ENCODE measurements around the gene ZC3H13. TPM values are rescaled to one million over a fixed set of nuclear protein-coding genes. Genes with fewer than 3 reads are reported as not detected.

The ZC3H13 gene
- total and polyA plus RNA-seq, 2 of the 4 experiments (the other 2 are of a cell fraction): 7.7 to 10.8 TPM

DNA sequence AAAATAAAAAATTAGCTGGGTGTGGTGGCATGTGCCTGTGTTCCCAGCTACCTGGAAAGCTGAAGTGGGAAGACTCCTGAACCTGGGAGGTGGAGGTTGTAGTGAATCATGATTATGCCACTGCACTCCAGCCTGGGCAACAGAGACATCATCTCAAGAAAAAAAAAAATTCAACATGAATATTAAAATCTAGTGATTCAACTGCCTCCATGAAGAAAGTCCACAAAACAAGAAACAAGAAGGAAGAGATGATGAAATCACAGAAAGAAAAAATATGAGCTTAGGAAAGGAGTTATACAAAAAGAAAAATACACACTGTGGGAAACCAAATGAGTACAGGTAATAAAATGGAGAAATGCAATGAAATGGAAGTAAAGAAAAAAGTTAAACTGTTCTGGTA, 101.4 kb downstream of the ZC3H13 start:
- Histone ChIP-seq H4K20me1 (ENCODE audit: insufficient read depth, low read length) (no peaks in the 10 kb centered on the region), H3K36me3 (ENCODE audit: control insufficient read depth, insufficient read depth, low read length) (0 out of 2 replicates have a peak, but pooled peaks cover 1% of the 10 kb centered on the region), H3K9me1 (ENCODE audit: insufficient read depth, low read length) (no peaks in the 10 kb centered on the region), H3K4me2 (ENCODE audit: low read depth, low read length) (no peak overlapping the region), H3K4me3 (ENCODE audit: insufficient read depth, low read depth, low read length) (no peak overlapping the region), H3K14ac (replicated peaks; ENCODE audit: low read depth, low read length) (no peak overlapping the region), H3K56ac (ENCODE audit: extremely low read depth, insufficient read depth, low read length) (no peak overlapping the region), H3K27ac (ENCODE audit: insufficient read depth, low read length) (no peak overlapping the region), H3K4me1 (ENCODE audit: control insufficient read depth, insufficient read depth, low read length) (no peaks in the 10 kb centered on the region), H3K4ac (ENCODE audit: low read depth, low read length) (no peak overlapping the region), H3K9ac (ENCODE audit: low read depth, low read length) (no peak overlapping the region), H2AFZ (replicated peaks; ENCODE audit: low read length, poor library complexity) (no peak overlapping the region), H3K79me1 (ENCODE audit: low read depth in 1 of 2, low read length in 2 of 2) (no peaks in the 10 kb centered on the region), H4K91ac (ENCODE audit: insufficient read depth, low read depth, low read length) (no peak overlapping the region), H3K9me3 (ENCODE audit: control insufficient read depth, insufficient read depth, low read length) (no peaks in the 10 kb centered on the region), H2AK9ac (replicated peaks; ENCODE audit: low read depth, low read length, poor library complexity) (no peak overlapping the region), H4K5ac (ENCODE audit: low read depth, low read length) (no peak overlapping the region), H3K18ac (ENCODE audit: low read depth, low read length) (no peak overlapping the region), H3K27me3 (ENCODE audit: control insufficient read depth, insufficient read depth, low read length) (no peaks in the 10 kb centered on the region), H2BK120ac (ENCODE audit: low read depth, low read length) (no peak overlapping the region), H2AK5ac (ENCODE audit: low read depth, low read length) (no peak overlapping the region), H2BK15ac (ENCODE audit: low read depth, low read length) (no peak overlapping the region), H2BK20ac (ENCODE audit: low read depth, low read length) (no peak overlapping the region), H3K23ac (ENCODE audit: low read depth, low read length) (no peak overlapping the region), H4K8ac (ENCODE audit: low read depth in 2 of 2, low read length in 2 of 2) (no peak overlapping the region), H2BK5ac (ENCODE audit: low read depth, low read length, poor library complexity, severe bottlenecking) (no peak overlapping the region)
- ATAC-seq (ENCODE audit: low read depth): no peak
- no peak for TF ChIP-seq POLR2A (IDR thresholded peaks at IDR 0.05; ENCODE audit: low read depth, low read length)
- TF ChIP-seq CHD1 (IDR thresholded peaks at IDR 0.05; ENCODE audit: low read depth, low read length): no peak
- TF ChIP-seq RCOR1 (IDR thresholded peaks at IDR 0.05; ENCODE audit: insufficient replicate concordance, low read length): no peak
- no peak for TF ChIP-seq CEBPB (IDR thresholded peaks at IDR 0.05; ENCODE audit: low read depth, low read length)
- no peak for TF ChIP-seq BHLHE40 (IDR thresholded peaks at IDR 0.05; ENCODE audit: low read depth, low read length)
- TF ChIP-seq FOS (IDR thresholded peaks at IDR 0.05; ENCODE audit: low read depth, low read length): no peak
- TF ChIP-seq RAD21 (IDR thresholded peaks at IDR 0.05; ENCODE audit: low read length): no peak
- no peak for TF ChIP-seq MXI1 (IDR thresholded peaks at IDR 0.05; ENCODE audit: borderline replicate concordance, low read depth, low read length)
- TF ChIP-seq, protein P1, sequence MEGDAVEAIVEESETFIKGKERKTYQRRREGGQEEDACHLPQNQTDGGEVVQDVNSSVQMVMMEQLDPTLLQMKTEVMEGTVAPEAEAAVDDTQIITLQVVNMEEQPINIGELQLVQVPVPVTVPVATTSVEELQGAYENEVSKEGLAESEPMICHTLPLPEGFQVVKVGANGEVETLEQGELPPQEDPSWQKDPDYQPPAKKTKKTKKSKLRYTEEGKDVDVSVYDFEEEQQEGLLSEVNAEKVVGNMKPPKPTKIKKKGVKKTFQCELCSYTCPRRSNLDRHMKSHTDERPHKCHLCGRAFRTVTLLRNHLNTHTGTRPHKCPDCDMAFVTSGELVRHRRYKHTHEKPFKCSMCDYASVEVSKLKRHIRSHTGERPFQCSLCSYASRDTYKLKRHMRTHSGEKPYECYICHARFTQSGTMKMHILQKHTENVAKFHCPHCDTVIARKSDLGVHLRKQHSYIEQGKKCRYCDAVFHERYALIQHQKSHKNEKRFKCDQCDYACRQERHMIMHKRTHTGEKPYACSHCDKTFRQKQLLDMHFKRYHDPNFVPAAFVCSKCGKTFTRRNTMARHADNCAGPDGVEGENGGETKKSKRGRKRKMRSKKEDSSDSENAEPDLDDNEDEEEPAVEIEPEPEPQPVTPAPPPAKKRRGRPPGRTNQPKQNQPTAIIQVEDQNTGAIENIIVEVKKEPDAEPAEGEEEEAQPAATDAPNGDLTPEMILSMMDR (conservative IDR thresholded peaks at IDR 0.05; ENCODE audit: low read depth, low read length): no peak
- no peak for TF ChIP-seq SMC3 (IDR thresholded peaks at IDR 0.05; ENCODE audit: low read depth, low read length)
- intact Hi-C loops (cut with micrococcal nuclease): no loop called here
- ChIA-PET POLR2A (ENCODE audit: unreplicated experiment) (interaction anchor here (0.7 kb wide), 2 partner anchors 189 to 620 kb away, joined by 3 read pairs; no protein-coding TSS in a partner anchor), CTCF (no interaction called here)
- dilution Hi-C loops (cut with HindIII; ENCODE audit: low sequenced_read_pairs, unreplicated experiment): no loop called here
- in situ Hi-C loops (cut with MboI; ENCODE audit: low sequenced_read_pairs): no loop called here
- no peak for DNase-seq
- BruUV-seq (replicated peaks): no TSS peak

All from IMR-90 (cell line).